T-helper 2 cell treated with Interferon-gamma antibody and Interleukin-4, amounts not matched to agents 5 μg/mL and 100 μg/mL, for 36 hours (primary cell): ENCODE data around the gene PPM1L.

Experiments used
- DNase-seq: peaks from one replicate; pipeline ENCODE4 v3.0.0; 2021; ENCODE audit warnings: low spot score
- H3K27ac Mint-ChIP-seq: one replicate; pipeline ENCODE4 v1.8.0; 2021; ENCODE audit warnings: mild to moderate bottlenecking, mixed read lengths
- H3K27me3 Mint-ChIP-seq: one replicate; pipeline ENCODE4 v1.8.0; 2021; ENCODE audit warnings: low read depth, mixed read lengths
- H3K36me3 Mint-ChIP-seq: one replicate; pipeline ENCODE4 v1.8.0; 2021; ENCODE audit warnings: low read depth, mixed read lengths
- H3K4me1 Mint-ChIP-seq: one replicate; pipeline ENCODE4 v1.8.0; 2021; ENCODE audit warnings: low read depth, mixed read lengths
- H3K4me3 Mint-ChIP-seq: one replicate; pipeline ENCODE4 v1.8.0; 2022; ENCODE audit warnings: mild to moderate bottlenecking, moderate library complexity, mixed read lengths
- H3K9me3 Mint-ChIP-seq: one replicate; pipeline ENCODE4 v1.8.0; 2021; ENCODE audit warnings: mixed read lengths

PPM1L gene

DNA sequence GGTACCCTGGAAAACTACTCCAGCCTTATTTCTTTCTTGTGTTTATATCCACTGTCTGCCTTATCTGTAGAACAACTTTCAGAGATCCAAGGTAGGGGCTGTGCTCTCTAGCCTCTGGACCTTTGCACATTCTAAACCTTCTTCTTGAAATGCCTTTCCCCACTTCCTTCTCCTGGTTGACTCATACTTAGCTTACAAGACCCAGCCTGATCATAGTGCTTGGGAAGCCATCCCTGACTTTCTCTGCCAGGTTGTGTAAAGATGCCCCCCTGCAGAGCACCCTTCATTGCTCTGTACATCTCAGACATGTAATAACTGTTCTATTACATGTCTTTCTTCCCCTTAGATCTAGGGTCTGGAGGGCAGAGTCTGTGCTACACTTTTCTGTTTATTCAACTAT is 50.1 kb downstream of the PPM1L start:
- H3K4me3 Mint-ChIP-seq: no peak overlapping the region
- H3K4me1 Mint-ChIP-seq: peaks cover 17% of the 10 kb centered on the region
- no peak overlapping the region for H3K27ac Mint-ChIP-seq
- H3K27me3 Mint-ChIP-seq: peaks cover 17% of the 10 kb centered on the region
- no peak for DNase-seq
- H3K36me3 Mint-ChIP-seq: no peaks in the 10 kb centered on the region
- no peaks in the 10 kb centered on the region for H3K9me3 Mint-ChIP-seq

DNA sequence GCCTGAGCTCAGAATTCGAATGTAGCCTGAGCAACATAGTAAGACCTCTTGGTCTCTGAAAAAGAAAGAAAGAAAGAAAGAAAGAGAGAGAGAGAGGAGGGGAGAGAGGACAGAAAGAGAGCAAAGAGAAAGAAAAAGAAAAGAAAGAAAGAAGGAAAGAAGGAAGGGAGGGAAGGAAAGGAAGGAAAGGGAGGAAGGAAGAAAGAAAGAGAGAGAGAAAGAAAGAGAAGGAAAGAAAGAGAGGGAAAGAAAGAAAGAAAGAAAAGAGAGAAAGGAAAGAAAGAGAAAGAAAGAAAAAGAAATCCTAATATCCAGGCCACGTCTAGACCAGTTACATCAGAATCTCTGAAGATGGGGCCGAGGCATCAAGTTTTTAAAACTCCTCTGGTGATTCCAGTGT is 50.7 kb downstream of the PPM1L start:
- Mint-ChIP-seq H3K4me3 (no peak overlapping the region), H3K9me3 (no peaks in the 10 kb centered on the region), H3K4me1 (peaks cover 12% of the 10 kb centered on the region), H3K36me3 (no peaks in the 10 kb centered on the region), H3K27me3 (peaks cover 17% of the 10 kb centered on the region), H3K27ac (no peak overlapping the region)
- DNase-seq: no peak

DNA sequence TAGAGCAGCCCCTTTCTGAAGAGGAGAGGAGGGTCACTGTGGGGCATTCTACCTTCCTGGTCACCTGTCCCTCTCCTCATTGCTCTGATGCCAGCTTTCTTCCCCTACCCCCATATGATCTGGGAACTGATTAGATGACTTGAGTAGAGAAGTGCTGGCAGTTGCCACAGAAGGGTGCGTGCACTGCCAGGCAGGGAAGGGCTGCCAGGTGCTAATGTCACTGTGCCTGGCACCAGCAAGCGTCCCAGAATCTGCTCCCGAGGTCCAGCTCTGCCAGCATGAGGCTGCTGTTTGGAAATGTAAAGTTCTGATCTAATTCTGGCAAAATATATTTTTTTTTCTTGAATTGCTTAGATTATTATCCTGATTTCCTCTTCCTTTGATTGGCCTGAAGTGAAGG is 52.8 kb downstream of the PPM1L start:
- DNase-seq: no peak
- Mint-ChIP-seq H3K4me3 (no peak overlapping the region), H3K27me3 (peaks cover 15% of the 10 kb centered on the region), H3K9me3 (no peaks in the 10 kb centered on the region), H3K36me3 (no peaks in the 10 kb centered on the region), H3K4me1 (no peaks in the 10 kb centered on the region), H3K27ac (no peak overlapping the region)

DNA sequence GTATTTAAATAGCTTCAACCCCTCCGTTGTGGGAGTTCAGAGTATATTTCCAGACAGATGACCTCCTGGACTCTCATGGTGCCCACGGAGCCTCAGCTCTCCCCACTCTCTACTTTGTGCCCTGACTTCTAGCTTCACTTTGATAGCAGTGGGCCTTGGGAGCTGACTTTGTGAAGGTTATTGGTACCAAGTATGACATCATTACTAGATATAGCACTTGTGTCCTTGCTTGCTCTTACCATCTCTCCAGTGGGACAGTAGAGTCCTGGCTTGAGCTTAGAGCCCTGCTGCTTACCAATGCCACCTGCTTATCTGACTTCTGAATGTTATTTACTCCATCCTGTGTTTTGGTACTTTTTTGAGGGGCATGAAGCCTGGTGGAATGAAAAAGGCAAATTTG is 53.4 kb downstream of the PPM1L start:
- no peaks in the 10 kb centered on the region for H3K36me3 Mint-ChIP-seq
- H3K4me1 Mint-ChIP-seq: no peaks in the 10 kb centered on the region
- no peak for DNase-seq
- no peak overlapping the region for H3K27ac Mint-ChIP-seq
- no peak overlapping the region for H3K4me3 Mint-ChIP-seq
- H3K27me3 Mint-ChIP-seq: peaks cover 15% of the 10 kb centered on the region
- no peaks in the 10 kb centered on the region for H3K9me3 Mint-ChIP-seq

DNA sequence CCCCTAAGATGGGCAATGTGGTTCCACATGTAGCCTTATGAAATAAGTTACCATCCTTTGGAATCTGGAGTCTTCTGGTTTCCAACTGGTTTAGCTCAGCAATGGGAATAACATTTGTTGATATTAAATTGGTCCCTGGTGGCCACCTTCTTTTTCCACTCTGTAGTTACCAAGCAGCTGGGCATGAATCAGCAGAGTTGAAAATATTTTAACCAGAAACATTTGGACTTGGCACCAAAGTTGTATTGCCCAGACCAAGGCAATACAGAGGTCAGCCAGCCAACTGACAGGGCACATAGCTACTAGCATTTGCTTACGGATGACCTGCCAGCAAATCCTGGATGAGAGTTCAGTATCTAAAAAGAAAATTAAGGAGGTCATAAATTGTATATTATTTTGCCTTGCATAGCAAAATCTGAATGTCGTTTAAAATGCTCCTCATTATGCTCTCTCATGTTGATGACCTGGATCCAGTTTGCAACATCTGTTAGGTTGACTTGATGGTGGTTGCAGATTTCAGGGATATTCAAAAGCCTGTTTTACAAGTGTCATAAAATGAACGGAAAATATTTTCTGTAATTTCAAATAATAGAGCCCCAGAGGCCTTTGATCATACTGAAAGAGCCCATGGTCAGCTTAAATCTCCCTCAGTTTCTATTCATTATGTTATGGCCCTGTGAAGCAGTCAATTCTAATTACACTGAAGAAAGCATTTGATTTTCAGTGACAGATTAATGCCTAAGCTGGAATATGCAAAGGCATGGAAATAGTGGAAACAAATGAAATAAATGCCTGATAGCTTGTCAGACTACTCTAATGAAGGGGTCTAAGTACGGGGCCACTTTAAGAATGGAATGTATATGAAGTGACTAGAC is 54.6 kb downstream of the PPM1L start:
- H3K36me3 Mint-ChIP-seq: no peaks in the 10 kb centered on the region
- no peak overlapping the region for H3K4me3 Mint-ChIP-seq
- H3K27ac Mint-ChIP-seq: no peak overlapping the region
- H3K27me3 Mint-ChIP-seq: peaks cover 15% of the 10 kb centered on the region
- H3K4me1 Mint-ChIP-seq: no peaks in the 10 kb centered on the region
- DNase-seq: no peak
- H3K9me3 Mint-ChIP-seq: no peaks in the 10 kb centered on the region

DNA sequence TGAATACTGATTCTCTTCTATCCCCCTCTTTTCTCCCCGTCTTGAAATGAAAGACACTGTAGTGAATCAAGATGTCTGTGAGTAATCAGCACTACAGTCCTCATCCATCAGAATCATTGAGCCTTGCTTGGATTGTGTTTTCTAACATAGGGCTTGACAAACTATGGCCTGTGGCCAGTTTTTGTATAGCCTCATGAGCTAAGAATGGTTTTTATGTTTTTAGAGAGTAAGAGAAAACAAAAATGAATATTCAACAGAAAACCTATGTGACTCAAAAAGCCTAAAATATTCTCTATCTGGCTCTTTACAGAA is 55.2 kb downstream of the PPM1L start:
- Mint-ChIP-seq H3K4me1 (no peaks in the 10 kb centered on the region), H3K36me3 (no peaks in the 10 kb centered on the region), H3K9me3 (no peaks in the 10 kb centered on the region), H3K27ac (no peak overlapping the region), H3K4me3 (no peak overlapping the region), H3K27me3 (peaks cover 15% of the 10 kb centered on the region)
- no peak for DNase-seq

DNA sequence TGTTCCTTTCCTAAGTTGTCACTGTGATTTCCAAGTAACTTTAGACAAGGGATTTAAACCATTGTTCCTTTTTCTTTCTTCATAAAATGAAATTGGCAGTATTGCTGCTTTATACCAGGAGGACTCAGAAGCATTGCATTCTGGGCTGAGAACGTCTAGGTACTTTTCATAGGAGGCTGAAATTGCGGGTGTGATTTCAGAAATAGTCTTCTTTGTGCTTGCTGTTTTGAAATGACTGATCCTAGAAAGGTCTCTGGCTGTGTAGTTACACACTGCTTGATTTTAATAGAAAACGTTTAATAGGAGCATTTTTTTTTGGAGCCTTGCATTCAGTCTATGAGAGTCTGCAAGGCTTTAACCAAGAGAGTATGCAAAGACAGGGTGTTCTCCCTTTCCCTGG is 56.3 kb downstream of the PPM1L start:
- no peak overlapping the region for H3K27ac Mint-ChIP-seq
- H3K27me3 Mint-ChIP-seq: peaks cover 15% of the 10 kb centered on the region
- no peak for DNase-seq
- no peaks in the 10 kb centered on the region for H3K4me1 Mint-ChIP-seq
- H3K36me3 Mint-ChIP-seq: no peaks in the 10 kb centered on the region
- no peak overlapping the region for H3K4me3 Mint-ChIP-seq
- H3K9me3 Mint-ChIP-seq: no peaks in the 10 kb centered on the region

DNA sequence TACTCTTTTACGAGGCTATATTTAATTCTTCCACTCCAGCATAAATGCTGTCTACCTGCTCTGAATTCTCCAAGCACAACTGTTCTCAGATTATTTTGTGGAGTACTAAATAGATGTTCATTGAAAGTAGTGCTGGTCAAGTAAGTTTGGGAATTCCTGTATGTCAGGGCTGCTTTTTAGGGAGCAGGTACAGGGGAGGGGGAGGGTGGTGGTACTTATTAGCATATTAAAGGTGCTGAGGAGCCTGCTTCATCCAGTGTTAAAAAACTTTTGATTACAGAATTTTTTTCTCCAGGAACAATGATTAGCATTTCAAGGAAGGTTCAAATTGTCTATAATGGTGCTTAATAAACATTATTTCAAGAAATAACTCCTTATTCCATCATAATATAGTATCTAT is 59.2 kb downstream of the PPM1L start:
- DNase-seq: no peak
- H3K27me3 Mint-ChIP-seq: peaks cover 17% of the 10 kb centered on the region
- no peaks in the 10 kb centered on the region for H3K36me3 Mint-ChIP-seq
- H3K4me1 Mint-ChIP-seq: no peaks in the 10 kb centered on the region
- H3K27ac Mint-ChIP-seq: no peak overlapping the region
- no peaks in the 10 kb centered on the region for H3K9me3 Mint-ChIP-seq
- H3K4me3 Mint-ChIP-seq: no peak overlapping the region

DNA sequence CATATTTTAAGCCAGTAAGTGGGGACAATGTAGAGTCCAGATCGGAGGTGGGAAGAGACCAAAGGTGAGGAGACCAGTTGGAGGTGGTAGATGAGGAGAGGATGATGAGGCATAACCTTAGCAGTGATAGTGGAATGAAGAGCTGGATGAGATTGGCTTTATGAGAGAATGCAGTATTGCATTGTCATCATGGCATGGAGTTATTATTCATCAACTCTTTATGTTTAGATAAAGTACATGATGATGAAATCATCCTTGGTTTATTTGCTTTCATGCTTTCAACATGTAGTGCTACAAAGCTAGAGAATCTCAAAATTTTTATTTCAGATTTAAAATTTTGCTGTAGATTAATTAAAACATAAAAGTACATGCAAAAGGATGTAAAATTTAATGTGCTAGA is 64.0 kb downstream of the PPM1L start:
- no peaks in the 10 kb centered on the region for H3K4me1 Mint-ChIP-seq
- no peaks in the 10 kb centered on the region for H3K9me3 Mint-ChIP-seq
- no peaks in the 10 kb centered on the region for H3K36me3 Mint-ChIP-seq
- H3K27ac Mint-ChIP-seq: no peak overlapping the region
- no peak for DNase-seq
- peaks cover 20% of the 10 kb centered on the region for H3K27me3 Mint-ChIP-seq
- no peak overlapping the region for H3K4me3 Mint-ChIP-seq

DNA sequence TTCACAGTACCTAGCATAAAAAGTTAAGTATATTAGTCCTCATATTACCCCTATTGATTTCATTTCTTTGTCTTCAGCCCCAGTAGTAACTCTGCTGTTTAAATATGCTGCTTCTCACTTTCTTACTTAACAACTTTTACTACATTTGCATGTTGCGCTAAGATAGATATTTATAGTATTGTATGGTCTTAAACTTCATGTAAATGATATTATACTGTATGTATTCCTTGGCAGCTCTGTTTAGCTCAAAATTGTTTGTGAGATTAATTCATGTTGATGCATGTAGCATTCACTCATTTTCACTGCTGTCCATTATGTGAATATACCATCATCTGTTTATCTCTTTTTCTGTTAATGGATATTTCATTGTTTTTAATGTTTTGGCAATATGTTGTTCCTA is 64.4 kb downstream of the PPM1L start:
- H3K36me3 Mint-ChIP-seq: no peaks in the 10 kb centered on the region
- no peak overlapping the region for H3K4me3 Mint-ChIP-seq
- H3K27me3 Mint-ChIP-seq: peaks cover 20% of the 10 kb centered on the region
- DNase-seq: no peak
- no peaks in the 10 kb centered on the region for H3K4me1 Mint-ChIP-seq
- no peaks in the 10 kb centered on the region for H3K9me3 Mint-ChIP-seq
- no peak overlapping the region for H3K27ac Mint-ChIP-seq

DNA sequence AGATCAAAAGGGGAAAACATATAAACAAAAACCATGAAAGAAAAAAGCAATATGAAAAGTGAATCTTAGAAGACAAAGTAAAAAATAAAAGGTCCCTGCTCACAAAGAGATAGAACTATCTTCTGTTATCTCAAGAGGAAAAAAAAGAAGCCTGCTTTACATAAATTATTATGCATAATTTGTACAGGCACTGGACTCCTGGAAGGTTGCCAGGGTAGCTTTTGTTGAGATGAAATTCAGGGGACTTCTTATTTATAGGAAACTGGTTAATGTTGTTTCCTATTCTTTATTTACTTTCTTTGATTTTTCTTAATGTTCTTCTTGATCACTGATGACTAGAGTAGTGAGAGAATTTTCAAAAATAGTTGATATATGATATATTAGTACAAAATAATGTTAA is 66.9 kb downstream of the PPM1L start:
- Mint-ChIP-seq H3K4me3 (no peak overlapping the region), H3K36me3 (no peaks in the 10 kb centered on the region), H3K27me3 (peaks cover 8% of the 10 kb centered on the region), H3K27ac (no peak overlapping the region), H3K4me1 (no peaks in the 10 kb centered on the region), H3K9me3 (no peaks in the 10 kb centered on the region)
- no peak for DNase-seq

DNA sequence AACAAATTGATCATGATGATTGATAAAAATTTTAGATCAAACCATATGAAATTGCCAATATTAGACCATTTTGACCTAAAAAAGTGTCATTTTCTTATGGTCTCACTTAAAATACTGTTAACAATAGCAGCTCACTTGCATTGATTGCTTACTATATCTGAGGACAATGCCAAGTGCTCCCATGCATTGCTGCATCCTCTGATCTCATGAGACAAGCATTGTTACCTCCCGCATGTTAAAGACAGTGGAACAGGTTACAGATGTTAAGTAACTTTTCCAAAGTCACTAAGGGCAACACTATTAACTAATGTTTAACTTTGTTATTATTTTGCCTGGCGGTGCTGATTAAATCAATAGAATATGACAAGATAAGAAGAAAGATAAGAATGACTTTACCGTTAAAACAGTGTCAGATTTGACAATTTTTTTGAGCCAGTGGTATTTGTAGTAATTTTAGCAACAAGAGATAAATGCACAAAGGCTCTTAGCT is 69.3 kb downstream of the PPM1L start:
- Mint-ChIP-seq H3K4me1 (no peaks in the 10 kb centered on the region), H3K9me3 (no peaks in the 10 kb centered on the region), H3K27ac (no peak overlapping the region), H3K27me3 (peaks cover 5% of the 10 kb centered on the region), H3K36me3 (no peaks in the 10 kb centered on the region), H3K4me3 (no peak overlapping the region)
- no peak for DNase-seq

DNA sequence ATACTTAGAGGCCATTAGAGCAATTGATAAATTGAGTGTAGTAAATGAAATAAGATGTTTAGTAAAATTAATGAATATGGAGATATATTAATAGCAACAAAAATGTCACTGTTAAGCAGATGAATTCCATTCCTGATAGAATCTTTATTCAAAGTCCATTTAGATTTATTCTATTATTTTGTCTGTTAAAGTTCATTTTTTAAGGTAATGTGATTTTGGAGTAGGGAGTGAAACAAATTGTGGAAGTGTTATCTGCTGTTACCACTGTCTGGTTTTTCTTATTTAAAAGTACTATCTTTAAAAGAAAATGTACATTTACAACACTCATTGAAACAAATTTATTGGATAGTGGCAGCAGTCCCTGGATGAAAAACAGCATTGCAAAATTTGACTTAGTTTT is 70.4 kb downstream of the PPM1L start:
- H3K27me3 Mint-ChIP-seq: no peaks in the 10 kb centered on the region
- H3K36me3 Mint-ChIP-seq: no peaks in the 10 kb centered on the region
- no peaks in the 10 kb centered on the region for H3K9me3 Mint-ChIP-seq
- no peak overlapping the region for H3K27ac Mint-ChIP-seq
- H3K4me1 Mint-ChIP-seq: no peaks in the 10 kb centered on the region
- H3K4me3 Mint-ChIP-seq: no peak overlapping the region
- no peak for DNase-seq

DNA sequence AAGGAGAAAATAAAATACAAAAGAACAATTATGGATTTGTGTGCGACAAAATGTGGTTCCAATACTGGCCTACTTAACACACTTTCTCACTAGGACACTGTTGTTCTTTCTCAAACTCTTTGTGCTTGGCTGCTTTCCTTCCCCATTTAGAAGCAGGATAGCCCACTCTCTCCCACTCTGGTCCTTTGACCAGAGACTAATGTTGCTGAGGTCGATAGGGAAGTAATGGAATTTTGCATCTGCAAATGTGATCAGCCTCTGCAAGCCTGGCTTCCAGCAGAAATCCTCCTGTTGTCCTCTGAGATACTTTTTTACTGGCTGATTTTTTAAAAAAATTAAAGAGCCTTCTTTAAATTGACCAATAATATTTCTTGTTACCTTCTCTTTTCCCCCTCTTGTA is 71.0 kb downstream of the PPM1L start:
- no peaks in the 10 kb centered on the region for H3K9me3 Mint-ChIP-seq
- H3K4me3 Mint-ChIP-seq: no peak overlapping the region
- H3K27ac Mint-ChIP-seq: no peak overlapping the region
- H3K4me1 Mint-ChIP-seq: no peaks in the 10 kb centered on the region
- no peak for DNase-seq
- H3K27me3 Mint-ChIP-seq: no peaks in the 10 kb centered on the region
- no peaks in the 10 kb centered on the region for H3K36me3 Mint-ChIP-seq

DNA sequence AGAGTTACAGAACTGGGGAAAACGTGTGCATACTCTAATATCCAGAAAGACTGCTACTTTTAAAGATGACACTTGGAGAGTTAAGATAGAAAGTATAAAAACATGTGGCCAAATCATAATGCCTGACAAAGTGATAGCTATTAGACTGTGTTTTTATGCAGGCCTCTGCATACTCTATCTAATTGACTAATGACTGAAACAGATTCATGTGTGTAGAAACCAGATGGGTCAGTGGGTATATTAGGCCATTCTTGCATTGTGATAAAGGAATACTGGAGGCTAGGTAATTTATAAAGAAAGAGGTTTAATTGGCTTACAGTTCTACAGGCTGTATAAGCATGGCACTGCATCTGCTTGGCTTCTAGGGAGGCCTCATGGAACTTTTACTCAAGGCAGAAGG is 71.5 kb downstream of the PPM1L start:
- no peak overlapping the region for H3K4me3 Mint-ChIP-seq
- no peaks in the 10 kb centered on the region for H3K4me1 Mint-ChIP-seq
- H3K27me3 Mint-ChIP-seq: no peaks in the 10 kb centered on the region
- no peak for DNase-seq
- no peak overlapping the region for H3K27ac Mint-ChIP-seq
- H3K36me3 Mint-ChIP-seq: no peaks in the 10 kb centered on the region
- H3K9me3 Mint-ChIP-seq: no peaks in the 10 kb centered on the region
